Stomach (tissue), 4 donors: Measurements from ENCODE around the gene SPEM3.

Experiments
- CTCF ChIP-seq, 7 experiments: fragments of 450-650 bp in 4 of 7; fragments of 200-600 bp in 3 of 7; sonication (generic) in 3 of 7; IDR thresholded peaks; one replicate each; pipeline ENCODE4 v1.5.1; 2016 to 2019; ENCODE audit warnings: antibody characterized with exemption in 7 of 7, control low read depth in 2 of 7, mild to moderate bottlenecking in 1 of 7
- POLR2A ChIP-seq, 4 donors: fragments of 450-650 bp; IDR thresholded peaks; one replicate each; pipeline ENCODE4 v1.6.1; 2016; ENCODE audit warnings: antibody characterized with exemption in 4 of 4, control low read depth in 2 of 4, mild to moderate bottlenecking in 1 of 4, moderate library complexity in 1 of 4
- POLR2AphosphoS5 ChIP-seq, 3 donors: sonication (generic); formaldehyde crosslinking; IDR thresholded peaks; one replicate each; pipeline ENCODE4 v1.6.1; 2016; ENCODE audit warnings: antibody characterized with exemption in 3 of 3

- no peak for TF ChIP-seq POLR2A (IDR thresholded peaks at IDR 0.05)
- TF ChIP-seq CTCF (IDR thresholded peaks at IDR 0.05) = no peak
- TF ChIP-seq POLR2AphosphoS5 (IDR thresholded peaks at IDR 0.05) = no peak
Measured at GRCh38 chr17:7468290-7468689, 39.6 kb downstream of the SPEM3 start.
